OCI-LY1 (cell line): ENCODE data around the gene GLDC.

ENCODE experiments used
- H2AFZ ChIP-seq: fragments of 200-600 bp; sonication (generic), shearing (Covaris generic); 2 replicates; pipeline ENCODE4 v1.6.0; 2014; ENCODE audit warnings: antibody characterized with exemption, mild to moderate bottlenecking, low read length
- H3F3A ChIP-seq: fragments of 200-600 bp; sonication (generic), shearing (Covaris generic); 2 replicates; pipeline ENCODE4 v1.6.0; 2014; ENCODE audit warnings: mild to moderate bottlenecking, antibody characterized with exemption, low read length, moderate library complexity; ENCODE audit not compliant: insufficient read depth
- H3K27ac ChIP-seq: fragments of 200-600 bp; sonication (generic); 2 replicates; pipeline ENCODE4 v1.5.1; 2014; ENCODE audit warnings: low read length, mixed run types, mild to moderate bottlenecking, low read depth; ENCODE audit not compliant: poor library complexity, severe bottlenecking
- H3K27me3 ChIP-seq: fragments of 200-600 bp; sonication (generic); 2 replicates; pipeline ENCODE4 v1.6.0; 2014; ENCODE audit warnings: antibody characterized with exemption, mild to moderate bottlenecking, low read length, moderate library complexity; ENCODE audit not compliant: insufficient read depth
- H3K36me3 ChIP-seq: fragments of 200-600 bp; sonication (generic); 2 replicates; pipeline ENCODE4 v1.6.1; 2014; ENCODE audit warnings: mild to moderate bottlenecking, antibody characterized with exemption, low read length, moderate library complexity, mixed read lengths; ENCODE audit not compliant: insufficient read depth
- H3K4me1 ChIP-seq: fragments of 200-600 bp; sonication (generic); 2 replicates; pipeline ENCODE4 v1.5.1; 2014; ENCODE audit warnings: mild to moderate bottlenecking, low read length, moderate library complexity; ENCODE audit not compliant: insufficient read depth, severe bottlenecking
- H3K4me2 ChIP-seq: fragments of 200-600 bp; sonication (generic), shearing (Covaris generic); 2 replicates; pipeline ENCODE4 v1.6.1; 2014; ENCODE audit warnings: low read length
- H3K4me3 ChIP-seq: fragments of 200-600 bp; sonication (generic); 2 replicates; pipeline ENCODE4 v1.5.1; 2014; ENCODE audit warnings: low read length, low read depth, mild to moderate bottlenecking, mixed read lengths; ENCODE audit not compliant: poor library complexity, severe bottlenecking
- H3K79me2 ChIP-seq: fragments of 200-600 bp; shearing (Covaris generic); 2 replicates; pipeline ENCODE4 v1.6.1; 2016; ENCODE audit warnings: mixed run types, low read length, mixed read lengths; ENCODE audit not compliant: insufficient read depth
- H3K9ac ChIP-seq: fragments of 200-600 bp; sonication (generic), shearing (Covaris generic); 2 replicates; pipeline ENCODE4 v1.6.1; 2014; ENCODE audit warnings: mild to moderate bottlenecking, low read length, mixed read lengths
- H3K9me2 ChIP-seq: fragments of 200-600 bp; sonication (generic), shearing (Covaris generic); 2 replicates; pipeline ENCODE4 v1.6.1; 2014; ENCODE audit warnings: low read depth, mild to moderate bottlenecking, low read length, mixed read lengths
- H3K9me3 ChIP-seq: fragments of 200-600 bp; shearing (Covaris generic); 2 replicates; pipeline ENCODE4 v1.6.1; 2014; ENCODE audit warnings: low read length, mixed read lengths
- H4K20me1 ChIP-seq: fragments of 200-600 bp; sonication (generic), shearing (Covaris generic); 2 replicates; pipeline ENCODE4 v1.6.0; 2016; ENCODE audit warnings: mild to moderate bottlenecking, low read length; ENCODE audit not compliant: insufficient read depth
- CTCF ChIP-seq: fragments of 200-600 bp; sonication (generic), shearing (Covaris generic); IDR thresholded peaks from 2 replicates; pipeline ENCODE4 v1.5.1; 2017; ENCODE audit warnings: mild to moderate bottlenecking, antibody characterized with exemption, low read length, moderate library complexity, mixed read lengths
- EZH2 ChIP-seq: fragments of 200-600 bp; sonication (generic), shearing (Covaris generic); IDR thresholded peaks from 2 replicates; pipeline ENCODE4 v1.8.0; 2017; ENCODE audit warnings: borderline replicate concordance, mixed run types, mild to moderate bottlenecking, antibody characterized with exemption, low read length, moderate library complexity, mixed read lengths

The GLDC gene

GRCh38 chr9:6501526-6502210 is 143.9 kb downstream of the GLDC start:
- Histone ChIP-seq H3K27ac (no peak overlapping the region), H3K36me3 (peaks cover 81% of the 10 kb centered on the region), H3K4me1 (no peaks in the 10 kb centered on the region)

GRCh38 chr9:6498982-6499381 is 146.5 kb downstream of the GLDC start:
- H4K20me1 ChIP-seq = no peaks in the 10 kb centered on the region
- no peak overlapping the region for H2AFZ ChIP-seq
- no peaks in the 10 kb centered on the region for H3K9me3 ChIP-seq
- no peak overlapping the region for H3K4me3 ChIP-seq
- TF ChIP-seq CTCF (no peak), EZH2 (no peak)
- H3K27me3 ChIP-seq = no peaks in the 10 kb centered on the region
- H3K27ac ChIP-seq = no peak overlapping the region
- H3K9ac ChIP-seq = no peak overlapping the region
- H3K4me2 ChIP-seq = no peak overlapping the region
- no peaks in the 10 kb centered on the region for H3F3A ChIP-seq
- no peaks in the 10 kb centered on the region for H3K79me2 ChIP-seq
- no peaks in the 10 kb centered on the region for H3K9me2 ChIP-seq
- peaks cover 77% of the 10 kb centered on the region for H3K36me3 ChIP-seq
- no peaks in the 10 kb centered on the region for H3K4me1 ChIP-seq

More at GRCh38 chr9:6501526-6502210, 143.9 kb downstream of the GLDC start:
- Histone ChIP-seq H3K9me3 (no peaks in the 10 kb centered on the region), H3K4me2 (no peak overlapping the region), H4K20me1 (no peaks in the 10 kb centered on the region), H3K9me2 (no peaks in the 10 kb centered on the region), H2AFZ (no peak overlapping the region), H3F3A (no peaks in the 10 kb centered on the region; the same call in 1 of the 2 replicates), H3K9ac (no peak overlapping the region), H3K27me3 (no peaks in the 10 kb centered on the region), H3K79me2 (no peaks in the 10 kb centered on the region), H3K4me3 (no peak overlapping the region)
- no peak for TF ChIP-seq CTCF
- TF ChIP-seq EZH2 = no peak

- H3K36me3 ChIP-seq = peaks cover 81% of the 10 kb centered on the region
- no peak overlapping the region for H3K27ac ChIP-seq
- H3K4me3 ChIP-seq = no peak overlapping the region
- no peak overlapping the region for H2AFZ ChIP-seq
- no peaks in the 10 kb centered on the region for H3K27me3 ChIP-seq
- H3K79me2 ChIP-seq = no peaks in the 10 kb centered on the region
- H4K20me1 ChIP-seq = no peaks in the 10 kb centered on the region
- no peaks in the 10 kb centered on the region for H3K9me3 ChIP-seq
- no peaks in the 10 kb centered on the region for H3F3A ChIP-seq
- no peak overlapping the region for H3K4me2 ChIP-seq
- no peak overlapping the region for H3K9ac ChIP-seq
- H3K4me1 ChIP-seq = no peaks in the 10 kb centered on the region
- no peaks in the 10 kb centered on the region for H3K9me2 ChIP-seq
- TF ChIP-seq CTCF = 0 out of 2 replicates have a peak, but pooled peaks have one; percentile 10
- TF ChIP-seq EZH2 = no peak
Measured at GRCh38 chr9:6495466-6495865, 150.1 kb downstream of the GLDC start.
